ENCODE data around the gene DDX1. TPM values are rescaled to one million over a fixed set of nuclear protein-coding genes. Genes with fewer than 3 reads are reported as not detected.

The DDX1 gene
- polyA plus RNA-seq, 3 donors: 14.1 to 35.4 (median 30.1) TPM

- Mint-ChIP-seq H3K36me3 (no peaks in the 10 kb centered on the region), H3K27ac (no peak overlapping the region), H3K4me3 (no peak overlapping the region), H3K9me3 (peaks cover 0 to under 1% (median 0%) of the 10 kb centered on the region in 7 donors), H3K4me1 (peaks cover 11% of the 10 kb centered on the region), H3K27me3 (ENCODE audit: low read depth in 3 of 3) (peaks cover 3 to 8% (median 4%) of the 10 kb centered on the region in 3 donors)
- TF ChIP-seq, protein P1, sequence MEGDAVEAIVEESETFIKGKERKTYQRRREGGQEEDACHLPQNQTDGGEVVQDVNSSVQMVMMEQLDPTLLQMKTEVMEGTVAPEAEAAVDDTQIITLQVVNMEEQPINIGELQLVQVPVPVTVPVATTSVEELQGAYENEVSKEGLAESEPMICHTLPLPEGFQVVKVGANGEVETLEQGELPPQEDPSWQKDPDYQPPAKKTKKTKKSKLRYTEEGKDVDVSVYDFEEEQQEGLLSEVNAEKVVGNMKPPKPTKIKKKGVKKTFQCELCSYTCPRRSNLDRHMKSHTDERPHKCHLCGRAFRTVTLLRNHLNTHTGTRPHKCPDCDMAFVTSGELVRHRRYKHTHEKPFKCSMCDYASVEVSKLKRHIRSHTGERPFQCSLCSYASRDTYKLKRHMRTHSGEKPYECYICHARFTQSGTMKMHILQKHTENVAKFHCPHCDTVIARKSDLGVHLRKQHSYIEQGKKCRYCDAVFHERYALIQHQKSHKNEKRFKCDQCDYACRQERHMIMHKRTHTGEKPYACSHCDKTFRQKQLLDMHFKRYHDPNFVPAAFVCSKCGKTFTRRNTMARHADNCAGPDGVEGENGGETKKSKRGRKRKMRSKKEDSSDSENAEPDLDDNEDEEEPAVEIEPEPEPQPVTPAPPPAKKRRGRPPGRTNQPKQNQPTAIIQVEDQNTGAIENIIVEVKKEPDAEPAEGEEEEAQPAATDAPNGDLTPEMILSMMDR (IDR thresholded peaks at IDR 0.05): no peak
- no peak overlapping the region for H3K4me2 ChIP-seq (replicated peaks; ENCODE audit: extremely low read depth, low read length, poor library complexity, severe bottlenecking)
- peaks cover 5% of the 10 kb centered on the region for H3K79me2 ChIP-seq (ENCODE audit: insufficient read depth, low read length)
- no peak overlapping the region for H3K27ac ChIP-seq (ENCODE audit: low read depth in 1 of 2, low read length in 2 of 2)
- no peaks in the 10 kb centered on the region for H3K36me3 ChIP-seq (replicated peaks in 1 of 2; ENCODE audit: control insufficient read depth in 1 of 2, insufficient read depth in 2 of 2, low read length in 2 of 2)
- no peak for DNase-seq
- H3K27me3 ChIP-seq (ENCODE audit: control insufficient read depth in 2 of 2, insufficient read depth in 2 of 2, low read length in 2 of 2): no peaks in the 10 kb centered on the region
- no peak overlapping the region for H3K9ac ChIP-seq (ENCODE audit: insufficient read depth, low read length, poor library complexity, severe bottlenecking)
- intact Hi-C loops (cut with micrococcal nuclease): no loop called here
- H3K9me3 ChIP-seq (replicated peaks in 1 of 2; ENCODE audit: control insufficient read depth in 1 of 2, insufficient read depth in 1 of 2, low read length in 2 of 2): no peaks in the 10 kb centered on the region
- 100% methylated on average over 1 of the region's 3 CpGs for WGBS (ENCODE audit: insufficient coverage)
- H3K4me1 ChIP-seq (ENCODE audit: control insufficient read depth in 1 of 2, insufficient read depth in 2 of 2, low read length in 2 of 2): peaks cover 2 to 10% of the 10 kb centered on the region in 2 donors
- no peak overlapping the region for H3K4me3 ChIP-seq (replicated peaks in 1 of 3; ENCODE audit: low read depth in 2 of 3, low read length in 3 of 3)
- no peaks in the 10 kb centered on the region for H4K20me1 ChIP-seq (ENCODE audit: insufficient read depth, low read length)
- H2AFZ ChIP-seq (ENCODE audit: insufficient read depth, low read depth, low read length, poor library complexity, severe bottlenecking): no peak overlapping the region
Measured at GRCh38 chr2:15565392-15565791, 26.3 kb upstream of the DDX1 start.

DNA sequence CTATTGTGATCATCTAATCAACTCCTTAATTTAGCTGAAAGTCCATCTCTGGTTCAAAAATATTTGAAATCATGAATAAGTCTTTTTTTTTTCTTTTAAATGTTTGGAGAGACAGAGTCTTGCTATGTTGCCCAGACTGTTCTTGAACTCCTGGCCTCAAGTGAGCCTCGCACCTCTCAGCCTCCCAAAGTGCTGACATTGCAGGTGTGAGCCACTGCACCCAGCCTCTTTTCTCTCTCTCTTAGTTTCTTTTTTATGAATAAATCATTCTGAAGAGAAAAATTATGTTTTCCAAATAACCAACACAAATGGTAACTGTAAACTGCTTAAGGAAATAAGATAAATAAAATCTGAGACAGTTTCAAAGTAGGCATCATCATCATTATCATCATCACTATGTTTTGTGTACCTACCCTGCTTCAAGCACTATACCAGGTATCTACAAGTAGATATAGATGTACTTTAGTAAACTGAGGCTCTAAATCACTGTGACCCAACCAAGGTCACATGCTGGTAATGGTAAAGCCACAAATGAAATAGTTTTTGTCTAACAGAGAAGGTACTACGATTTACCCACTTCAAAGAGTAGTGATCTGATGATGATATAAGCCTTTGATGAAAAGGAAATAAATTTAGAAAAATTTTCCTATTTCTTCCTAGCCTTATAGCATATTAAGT, 25.5 kb upstream of the DDX1 start:
- Mint-ChIP-seq H3K27ac (no peak overlapping the region), H3K4me3 (no peak overlapping the region), H3K27me3 (ENCODE audit: low read depth in 3 of 3) (peaks cover 3 to 8% (median 5%) of the 10 kb centered on the region in 3 donors), H3K4me1 (peaks cover 9% of the 10 kb centered on the region), H3K9me3 (no peaks in the 10 kb centered on the region), H3K36me3 (no peaks in the 10 kb centered on the region)
- WGBS (ENCODE audit: insufficient coverage): no CpG with 5 or more reads among the region's 2 CpGs
- H3K9me3 ChIP-seq (replicated peaks in 1 of 2; ENCODE audit: control insufficient read depth in 1 of 2, insufficient read depth in 1 of 2, low read length in 2 of 2): no peaks in the 10 kb centered on the region
- no peaks in the 10 kb centered on the region for H4K20me1 ChIP-seq (ENCODE audit: insufficient read depth, low read length)
- TF ChIP-seq, protein P1 (IDR thresholded peaks at IDR 0.05): no peak
- no peaks in the 10 kb centered on the region for H3K27me3 ChIP-seq (ENCODE audit: control insufficient read depth in 2 of 2, insufficient read depth in 2 of 2, low read length in 2 of 2)
- no peaks in the 10 kb centered on the region for H3K79me2 ChIP-seq (ENCODE audit: insufficient read depth, low read length)
- no peaks in the 10 kb centered on the region for H3K36me3 ChIP-seq (replicated peaks in 1 of 2; ENCODE audit: control insufficient read depth in 1 of 2, insufficient read depth in 2 of 2, low read length in 2 of 2)
- no peak overlapping the region for H3K9ac ChIP-seq (ENCODE audit: insufficient read depth, low read length, poor library complexity, severe bottlenecking)
- no peak overlapping the region for H3K4me3 ChIP-seq (replicated peaks in 1 of 3; ENCODE audit: low read depth in 2 of 3, low read length in 3 of 3)
- H3K4me1 ChIP-seq (ENCODE audit: control insufficient read depth in 1 of 2, insufficient read depth in 2 of 2, low read length in 2 of 2): peaks cover 0 to 7% of the 10 kb centered on the region in 2 donors
- no peak overlapping the region for H3K4me2 ChIP-seq (replicated peaks; ENCODE audit: extremely low read depth, low read length, poor library complexity, severe bottlenecking)
- no peak overlapping the region for H3K27ac ChIP-seq (ENCODE audit: low read depth in 1 of 2, low read length in 2 of 2)
- intact Hi-C loops (cut with micrococcal nuclease): no loop called here
- H2AFZ ChIP-seq (ENCODE audit: insufficient read depth, low read depth, low read length, poor library complexity, severe bottlenecking): no peak overlapping the region
- DNase-seq: no peak
